ENCODE results near the gene PRR36.

The PRR36 gene

GRCh38 chr19:7912144-7912696 lies 38.0 kb upstream of the PRR36 start:
- no peak overlapping the region for H3K4me3 ChIP-seq (ENCODE audit: low read length in 2 of 2)

GRCh38 chr19:7911508-7912143 lies 37.4 kb upstream of the PRR36 start:
- no peak overlapping the region for H3K4me3 ChIP-seq (ENCODE audit: low read length in 2 of 2)
- peaks cover 9 to 15% of the 10 kb centered on the region in 2 donors for H3K27me3 ChIP-seq (ENCODE audit: control insufficient read depth in 1 of 2, insufficient read depth in 2 of 2, low read length in 2 of 2)
- no peak overlapping the region for H3K27ac ChIP-seq (ENCODE audit: low read length)
- H3K4me1 ChIP-seq (ENCODE audit: control insufficient read depth, insufficient read depth, low read length): peaks cover 24% of the 10 kb centered on the region
- H3K9ac ChIP-seq (ENCODE audit: low read length in 2 of 2): no peak overlapping the region
- H3K9me3 ChIP-seq (ENCODE audit: control insufficient read depth in 2 of 2, low read length in 2 of 2): no peaks in the 10 kb centered on the region
- H3K36me3 ChIP-seq (ENCODE audit: control insufficient read depth in 2 of 2, insufficient read depth in 2 of 2, low read length in 2 of 2): peaks cover 23 to 28% of the 10 kb centered on the region in 2 donors

More at GRCh38 chr19:7912144-7912696, 38.0 kb upstream of the PRR36 start:
- Histone ChIP-seq H3K27ac (ENCODE audit: low read length) (no peak overlapping the region), H3K9me3 (ENCODE audit: control insufficient read depth in 2 of 2, low read length in 2 of 2) (no peaks in the 10 kb centered on the region), H3K27me3 (ENCODE audit: control insufficient read depth in 1 of 2, insufficient read depth in 2 of 2, low read length in 2 of 2) (peaks cover 12 to 21% of the 10 kb centered on the region in 2 donors), H3K36me3 (ENCODE audit: control insufficient read depth in 2 of 2, insufficient read depth in 2 of 2, low read length in 2 of 2) (peaks cover 23 to 26% of the 10 kb centered on the region in 2 donors), H3K9ac (ENCODE audit: low read length in 2 of 2) (no peak overlapping the region), H3K4me1 (ENCODE audit: control insufficient read depth, insufficient read depth, low read length) (peaks cover 28% of the 10 kb centered on the region)

GRCh38 chr19:7910321-7911161 lies 36.4 kb upstream of the PRR36 start:
- Histone ChIP-seq H3K36me3 (ENCODE audit: control insufficient read depth in 2 of 2, insufficient read depth in 2 of 2, low read length in 2 of 2) (peaks cover 27 to 30% of the 10 kb centered on the region in 2 donors), H3K4me1 (ENCODE audit: control insufficient read depth, insufficient read depth, low read length) (peaks cover 21% of the 10 kb centered on the region), H3K27me3 (ENCODE audit: control insufficient read depth in 1 of 2, insufficient read depth in 2 of 2, low read length in 2 of 2) (peaks cover 3 to 4% of the 10 kb centered on the region in 2 donors), H3K4me3 (ENCODE audit: low read length in 2 of 2) (no peak overlapping the region), H3K9ac (ENCODE audit: low read length in 2 of 2) (no peak overlapping the region), H3K9me3 (ENCODE audit: control insufficient read depth in 2 of 2, low read length in 2 of 2) (no peaks in the 10 kb centered on the region), H3K27ac (ENCODE audit: low read length) (no peak overlapping the region)

GRCh38 chr19:7909471-7910067 lies 35.4 kb upstream of the PRR36 start:
- Histone ChIP-seq H3K9me3 (ENCODE audit: control insufficient read depth in 2 of 2, low read length in 2 of 2) (no peaks in the 10 kb centered on the region), H3K4me3 (ENCODE audit: low read length in 2 of 2) (no peak overlapping the region), H3K36me3 (ENCODE audit: control insufficient read depth in 2 of 2, insufficient read depth in 2 of 2, low read length in 2 of 2) (peaks cover 27 to 30% of the 10 kb centered on the region in 2 donors), H3K4me1 (ENCODE audit: control insufficient read depth, insufficient read depth, low read length) (peaks cover 30% of the 10 kb centered on the region), H3K27ac (ENCODE audit: low read length) (no peak overlapping the region), H3K27me3 (ENCODE audit: control insufficient read depth in 1 of 2, insufficient read depth in 2 of 2, low read length in 2 of 2) (no peaks in the 10 kb centered on the region), H3K9ac (ENCODE audit: low read length in 2 of 2) (no peak overlapping the region)

DNA sequence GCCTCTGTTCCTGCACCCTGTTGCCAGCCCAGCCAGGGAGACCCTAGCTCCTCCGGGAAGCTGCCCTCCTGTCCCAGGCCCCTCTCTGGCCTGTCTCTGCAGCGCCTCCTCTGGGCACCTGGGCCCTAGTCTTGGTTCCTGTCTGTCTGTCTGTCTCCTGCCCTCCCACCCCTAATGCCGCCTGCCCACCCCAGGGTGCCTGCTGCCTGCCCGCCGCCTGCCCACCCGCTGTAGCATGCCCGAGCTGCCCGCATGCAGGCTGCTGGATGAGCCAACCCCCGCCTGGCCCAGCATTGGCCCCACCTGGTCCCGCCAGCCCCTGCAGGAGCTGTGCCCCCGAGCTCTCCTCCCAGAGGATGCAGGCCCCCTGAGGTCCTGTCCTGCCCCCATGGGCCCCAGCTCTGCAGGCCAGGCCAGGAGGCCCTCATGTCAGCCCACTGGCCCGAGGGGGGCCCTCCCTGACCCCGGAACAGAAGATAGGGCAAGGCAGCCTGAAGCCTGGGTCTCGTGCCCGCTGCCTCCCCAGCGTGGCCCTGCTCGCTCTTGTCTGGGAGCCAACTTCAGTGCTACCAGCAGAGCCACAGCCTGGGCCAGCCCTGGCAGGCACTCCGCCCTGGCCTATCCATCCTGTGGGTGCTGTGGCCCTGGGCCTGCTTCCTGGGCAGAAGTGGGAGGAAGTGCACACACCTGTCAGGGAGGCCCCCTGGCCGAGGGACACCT lies 34.7 kb upstream of the PRR36 start:
- Histone ChIP-seq H3K27me3 (ENCODE audit: control insufficient read depth in 1 of 2, insufficient read depth in 2 of 2, low read length in 2 of 2) (no peaks in the 10 kb centered on the region), H3K4me1 (ENCODE audit: control insufficient read depth, insufficient read depth, low read length) (peaks cover 34% of the 10 kb centered on the region), H3K9me3 (ENCODE audit: control insufficient read depth in 2 of 2, low read length in 2 of 2) (no peaks in the 10 kb centered on the region), H3K27ac (ENCODE audit: low read length) (no peak overlapping the region), H3K9ac (ENCODE audit: low read length in 2 of 2) (no peak overlapping the region), H3K4me3 (ENCODE audit: low read length in 2 of 2) (no peak overlapping the region), H3K36me3 (ENCODE audit: control insufficient read depth in 2 of 2, insufficient read depth in 2 of 2, low read length in 2 of 2) (peaks cover 27 to 30% of the 10 kb centered on the region in 2 donors)

- Histone ChIP-seq H3K36me3 (ENCODE audit: control insufficient read depth in 2 of 2, insufficient read depth in 2 of 2, low read length in 2 of 2) (peaks cover 27 to 30% of the 10 kb centered on the region in 2 donors), H3K27me3 (ENCODE audit: control insufficient read depth in 1 of 2, insufficient read depth in 2 of 2, low read length in 2 of 2) (no peaks in the 10 kb centered on the region), H3K4me1 (ENCODE audit: control insufficient read depth, insufficient read depth, low read length) (peaks cover 35% of the 10 kb centered on the region), H3K4me3 (ENCODE audit: low read length in 2 of 2) (no peak overlapping the region), H3K27ac (ENCODE audit: low read length) (no peak overlapping the region), H3K9ac (ENCODE audit: low read length in 2 of 2) (no peak overlapping the region), H3K9me3 (ENCODE audit: control insufficient read depth in 2 of 2, low read length in 2 of 2) (no peaks in the 10 kb centered on the region)
These were observed 34.0 kb upstream of the PRR36 start for GRCh38 chr19:7908078-7908699.

- Histone ChIP-seq H3K9me3 (ENCODE audit: control insufficient read depth in 2 of 2, low read length in 2 of 2) (no peaks in the 10 kb centered on the region), H3K9ac (ENCODE audit: low read length in 2 of 2) (no peak overlapping the region), H3K36me3 (ENCODE audit: control insufficient read depth in 2 of 2, insufficient read depth in 2 of 2, low read length in 2 of 2) (peaks cover 24 to 27% of the 10 kb centered on the region in 2 donors), H3K27ac (ENCODE audit: low read length) (no peak overlapping the region), H3K4me1 (ENCODE audit: control insufficient read depth, insufficient read depth, low read length) (peaks cover 39% of the 10 kb centered on the region), H3K4me3 (ENCODE audit: low read length in 2 of 2) (no peak overlapping the region), H3K27me3 (ENCODE audit: control insufficient read depth in 1 of 2, insufficient read depth in 2 of 2, low read length in 2 of 2) (no peaks in the 10 kb centered on the region)
These were observed 33.4 kb upstream of the PRR36 start for GRCh38 chr19:7907544-7907943.

- no peak overlapping the region for H3K27ac ChIP-seq (ENCODE audit: low read length)
- no peak overlapping the region for H3K4me3 ChIP-seq (ENCODE audit: low read length in 2 of 2)
- peaks cover 21 to 25% of the 10 kb centered on the region in 2 donors for H3K36me3 ChIP-seq (ENCODE audit: control insufficient read depth in 2 of 2, insufficient read depth in 2 of 2, low read length in 2 of 2)
- no peaks in the 10 kb centered on the region for H3K27me3 ChIP-seq (ENCODE audit: control insufficient read depth in 1 of 2, insufficient read depth in 2 of 2, low read length in 2 of 2)
- no peaks in the 10 kb centered on the region for H3K9me3 ChIP-seq (ENCODE audit: control insufficient read depth in 2 of 2, low read length in 2 of 2)
- H3K9ac ChIP-seq (ENCODE audit: low read length in 2 of 2): no peak overlapping the region
- peaks cover 39% of the 10 kb centered on the region for H3K4me1 ChIP-seq (ENCODE audit: control insufficient read depth, insufficient read depth, low read length)
These were observed 32.9 kb upstream of the PRR36 start for GRCh38 chr19:7907122-7907521.

- peaks cover 12 to 13% of the 10 kb centered on the region in 2 donors for H3K36me3 ChIP-seq (ENCODE audit: control insufficient read depth in 2 of 2, insufficient read depth in 2 of 2, low read length in 2 of 2)
- H3K27ac ChIP-seq (ENCODE audit: low read length): no peak overlapping the region
- peaks cover 39% of the 10 kb centered on the region for H3K4me1 ChIP-seq (ENCODE audit: control insufficient read depth, insufficient read depth, low read length)
- no peak overlapping the region for H3K4me3 ChIP-seq (ENCODE audit: low read length in 2 of 2)
- H3K27me3 ChIP-seq (ENCODE audit: control insufficient read depth in 1 of 2, insufficient read depth in 2 of 2, low read length in 2 of 2): no peaks in the 10 kb centered on the region
- no peak overlapping the region for H3K9ac ChIP-seq (ENCODE audit: low read length in 2 of 2)
- H3K9me3 ChIP-seq (ENCODE audit: control insufficient read depth in 2 of 2, low read length in 2 of 2): no peaks in the 10 kb centered on the region
These were observed 31.7 kb upstream of the PRR36 start for GRCh38 chr19:7905859-7906258.

DNA sequence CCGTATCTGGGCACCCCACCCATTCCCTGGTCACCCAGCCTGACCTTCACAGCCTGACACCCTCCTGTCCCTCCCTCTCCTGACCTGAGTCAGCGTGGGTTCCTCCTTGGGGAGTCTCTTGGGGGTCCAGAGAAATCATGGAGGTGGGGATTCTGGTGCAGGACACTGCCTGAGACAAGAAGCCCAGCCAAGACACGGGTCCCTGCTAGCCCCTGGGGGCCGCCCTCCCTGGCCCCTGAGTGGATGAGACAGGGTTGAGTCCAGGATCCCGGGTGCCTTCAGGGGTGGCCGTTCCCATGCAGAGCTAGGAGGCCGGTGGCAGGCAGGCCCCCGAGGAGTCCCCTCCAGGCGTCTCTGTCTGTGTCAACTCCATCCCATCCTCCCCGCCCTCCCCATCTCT lies 31.1 kb upstream of the PRR36 start:
- Histone ChIP-seq H3K27ac (ENCODE audit: low read length) (no peak overlapping the region), H3K4me1 (ENCODE audit: control insufficient read depth, insufficient read depth, low read length) (peaks cover 39% of the 10 kb centered on the region), H3K27me3 (ENCODE audit: control insufficient read depth in 1 of 2, insufficient read depth in 2 of 2, low read length in 2 of 2) (no peaks in the 10 kb centered on the region), H3K36me3 (ENCODE audit: control insufficient read depth in 2 of 2, insufficient read depth in 2 of 2, low read length in 2 of 2) (peaks cover 6 to 7% of the 10 kb centered on the region in 2 donors), H3K9ac (ENCODE audit: low read length in 2 of 2) (peak overlapping the region in 1 of 2 donors; percentile 81), H3K4me3 (ENCODE audit: low read length in 2 of 2) (peak overlapping the region in 1 of 2 donors; percentile 88), H3K9me3 (ENCODE audit: control insufficient read depth in 2 of 2, low read length in 2 of 2) (no peaks in the 10 kb centered on the region)
